C4-2B (cell line): ENCODE data around the gene SLC52A1.

Experiments used
- H3K27ac ChIP-seq: fragments of 450-650 bp; 2 replicates; pipeline ENCODE4 v1.5.1; 2017
- ZFX ChIP-seq: fragments of 450-650 bp; IDR thresholded peaks from 2 replicates; pipeline ENCODE4 v1.6.1; 2017
- TF ChIP-seq, protein P1 (sequence below): fragments of 450-650 bp; conservative IDR thresholded peaks from 2 replicates; pipeline ENCODE4 v1.5.1; 2017; ENCODE audit warnings: mild to moderate bottlenecking

Gene SLC52A1

DNA sequence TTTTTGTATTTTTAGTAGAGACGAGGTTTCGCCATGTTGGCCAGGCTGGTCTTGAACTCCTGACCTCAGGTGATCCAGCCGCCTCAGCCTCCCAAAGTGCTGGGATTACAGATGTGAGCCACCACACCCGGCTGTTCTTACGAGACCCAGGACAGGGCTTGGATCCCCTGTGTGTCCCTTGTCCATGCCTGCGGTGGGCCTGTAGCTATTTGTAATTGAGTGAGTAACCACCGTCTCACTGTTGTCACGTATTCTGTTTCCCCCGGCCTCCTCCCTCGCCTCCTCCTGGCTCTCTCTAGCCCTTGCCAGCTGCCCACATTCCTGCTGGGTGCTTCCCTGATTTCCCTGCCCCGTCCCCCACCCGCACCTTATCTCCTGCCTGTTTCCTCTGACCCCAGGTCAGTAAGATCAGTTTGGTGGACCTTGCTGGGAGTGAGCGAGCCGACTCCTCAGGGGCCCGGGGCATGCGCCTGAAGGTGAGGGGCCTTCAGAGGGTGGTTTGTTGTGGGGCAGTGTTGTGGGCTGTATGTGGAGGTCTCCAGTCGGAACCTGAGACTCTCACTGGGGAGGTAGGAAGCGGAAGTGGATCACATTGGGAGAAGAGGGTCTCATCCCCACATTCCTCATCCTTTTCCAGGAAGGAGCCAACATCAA, 31.9 kb downstream of the SLC52A1 start:
- H3K27ac ChIP-seq = no peak overlapping the region
- TF ChIP-seq ZFX = no peak
- TF ChIP-seq, protein P1, sequence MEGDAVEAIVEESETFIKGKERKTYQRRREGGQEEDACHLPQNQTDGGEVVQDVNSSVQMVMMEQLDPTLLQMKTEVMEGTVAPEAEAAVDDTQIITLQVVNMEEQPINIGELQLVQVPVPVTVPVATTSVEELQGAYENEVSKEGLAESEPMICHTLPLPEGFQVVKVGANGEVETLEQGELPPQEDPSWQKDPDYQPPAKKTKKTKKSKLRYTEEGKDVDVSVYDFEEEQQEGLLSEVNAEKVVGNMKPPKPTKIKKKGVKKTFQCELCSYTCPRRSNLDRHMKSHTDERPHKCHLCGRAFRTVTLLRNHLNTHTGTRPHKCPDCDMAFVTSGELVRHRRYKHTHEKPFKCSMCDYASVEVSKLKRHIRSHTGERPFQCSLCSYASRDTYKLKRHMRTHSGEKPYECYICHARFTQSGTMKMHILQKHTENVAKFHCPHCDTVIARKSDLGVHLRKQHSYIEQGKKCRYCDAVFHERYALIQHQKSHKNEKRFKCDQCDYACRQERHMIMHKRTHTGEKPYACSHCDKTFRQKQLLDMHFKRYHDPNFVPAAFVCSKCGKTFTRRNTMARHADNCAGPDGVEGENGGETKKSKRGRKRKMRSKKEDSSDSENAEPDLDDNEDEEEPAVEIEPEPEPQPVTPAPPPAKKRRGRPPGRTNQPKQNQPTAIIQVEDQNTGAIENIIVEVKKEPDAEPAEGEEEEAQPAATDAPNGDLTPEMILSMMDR = no peak

DNA sequence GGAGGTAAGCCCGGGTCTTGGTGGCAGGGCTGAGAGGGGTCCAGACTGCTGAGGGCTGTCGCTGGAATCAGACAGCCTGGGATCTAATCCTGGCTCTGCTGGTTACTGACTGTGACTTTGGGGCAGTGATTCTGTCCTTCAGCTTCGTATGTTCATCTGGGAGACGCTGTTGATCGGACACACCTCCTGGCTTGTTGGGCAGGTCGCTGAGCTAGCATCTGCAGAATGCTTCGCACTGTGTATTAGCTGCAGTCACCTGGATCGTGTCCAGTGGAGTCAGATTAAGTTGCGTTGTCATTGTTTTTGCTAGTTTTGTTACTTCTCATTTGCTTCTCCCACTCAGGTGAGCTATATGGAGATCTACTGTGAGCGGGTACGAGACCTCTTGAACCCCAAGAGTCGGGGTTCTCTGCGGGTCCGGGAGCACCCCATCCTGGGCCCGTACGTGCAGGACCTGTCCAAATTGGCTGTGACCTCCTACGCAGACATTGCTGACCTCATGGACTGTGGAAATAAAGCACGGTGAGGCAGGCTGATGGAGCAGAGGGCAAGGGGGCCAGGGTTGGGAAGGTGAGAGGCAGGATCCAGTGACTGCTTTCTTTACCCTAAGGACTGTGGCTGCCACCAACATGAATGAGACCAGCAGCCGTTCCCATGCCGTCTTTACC, 33.0 kb downstream of the SLC52A1 start:
- H3K27ac ChIP-seq = no peak overlapping the region
- no peak for TF ChIP-seq ZFX
- TF ChIP-seq, protein P1 = no peak

DNA sequence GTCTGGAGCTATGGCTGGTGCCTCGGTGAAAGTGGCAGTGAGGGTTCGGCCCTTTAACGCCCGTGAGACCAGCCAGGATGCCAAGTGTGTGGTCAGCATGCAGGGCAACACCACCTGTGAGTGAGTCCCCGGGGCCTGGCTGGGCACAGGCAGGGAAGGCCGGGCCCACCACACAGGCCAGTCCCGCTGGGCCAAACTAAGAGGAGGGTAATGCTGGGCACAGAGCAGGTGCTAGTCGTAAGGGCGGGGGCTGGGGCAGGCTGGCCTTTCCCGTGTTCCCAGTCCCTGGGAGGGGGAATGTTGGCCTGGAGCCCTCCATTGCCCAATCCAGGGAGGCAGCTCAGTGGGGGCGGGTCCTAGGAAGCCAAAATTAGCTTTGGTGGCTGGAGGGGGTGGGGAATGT, 35.0 kb downstream of the SLC52A1 start:
- TF ChIP-seq, protein P1 = no peak
- no peak for TF ChIP-seq ZFX
- H3K27ac ChIP-seq = no peak overlapping the region

DNA sequence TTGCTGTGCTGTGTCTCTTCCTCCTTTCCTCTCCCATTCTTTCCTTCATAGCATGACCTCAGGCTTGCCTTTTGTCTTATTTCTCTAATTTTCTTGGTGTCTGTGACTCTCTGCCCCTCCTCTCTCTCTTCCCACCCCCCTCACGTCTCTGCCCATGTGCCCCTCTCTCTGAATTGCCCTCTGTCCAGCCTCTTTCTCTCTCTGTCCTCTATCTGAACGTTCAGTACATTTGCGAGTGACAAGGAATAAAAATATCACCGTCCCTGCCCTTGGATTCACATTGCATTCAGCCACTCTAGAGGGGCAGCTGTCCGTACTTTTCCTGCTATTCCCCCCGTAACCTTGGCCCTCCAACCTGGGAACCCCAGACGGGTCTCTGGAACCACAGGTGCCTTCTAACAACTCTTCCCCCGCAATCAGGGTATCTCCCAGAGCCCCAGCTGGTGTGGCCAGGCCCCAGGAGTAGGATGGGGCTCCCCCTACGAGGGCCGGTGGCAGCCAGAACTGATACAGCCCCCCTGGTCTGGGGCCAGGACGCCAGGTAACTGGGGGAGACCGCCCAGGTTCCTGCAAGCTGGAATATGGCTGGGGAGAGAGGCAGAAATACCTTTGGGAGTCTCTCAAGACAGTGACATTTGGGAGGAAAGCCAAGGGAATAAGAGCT, 35.7 kb downstream of the SLC52A1 start:
- no peak for TF ChIP-seq ZFX
- H3K27ac ChIP-seq = peak overlapping the region; percentile 90

DNA sequence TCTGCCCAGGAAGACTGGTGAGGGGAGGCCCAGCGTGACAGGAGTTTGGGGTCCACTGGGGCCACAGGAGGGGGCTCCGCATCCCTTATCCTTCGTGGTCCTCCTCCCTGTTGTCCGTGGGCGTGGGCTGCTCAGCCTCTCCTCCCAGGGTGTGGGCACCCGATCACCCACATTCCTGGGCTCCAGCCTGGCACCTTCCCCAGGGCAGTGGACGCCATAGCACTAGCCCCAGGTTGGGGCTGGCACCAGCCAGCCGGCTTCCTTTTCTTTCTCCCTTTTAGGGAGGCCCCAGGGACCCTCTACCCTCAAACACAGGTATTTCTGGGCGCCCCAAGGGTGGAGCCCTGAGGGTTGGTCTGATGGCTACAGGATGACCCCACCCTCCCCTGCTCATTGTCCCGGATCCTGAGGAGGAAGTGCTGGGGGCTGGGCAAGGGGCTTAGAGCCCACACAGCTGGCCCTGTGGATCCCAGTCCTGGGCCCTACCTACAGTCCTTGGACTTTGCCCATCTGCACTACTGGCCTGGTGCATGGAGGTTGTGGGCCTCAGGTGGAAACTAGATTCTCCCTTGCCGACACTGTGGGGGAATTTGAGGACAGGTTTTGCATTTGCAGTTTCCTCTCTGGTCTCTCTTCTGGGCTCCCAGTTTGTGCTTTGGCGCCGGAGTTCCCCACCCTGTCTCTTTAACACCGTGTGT, 36.3 kb downstream of the SLC52A1 start:
- H3K27ac ChIP-seq = peak overlapping the region; percentile 90

DNA sequence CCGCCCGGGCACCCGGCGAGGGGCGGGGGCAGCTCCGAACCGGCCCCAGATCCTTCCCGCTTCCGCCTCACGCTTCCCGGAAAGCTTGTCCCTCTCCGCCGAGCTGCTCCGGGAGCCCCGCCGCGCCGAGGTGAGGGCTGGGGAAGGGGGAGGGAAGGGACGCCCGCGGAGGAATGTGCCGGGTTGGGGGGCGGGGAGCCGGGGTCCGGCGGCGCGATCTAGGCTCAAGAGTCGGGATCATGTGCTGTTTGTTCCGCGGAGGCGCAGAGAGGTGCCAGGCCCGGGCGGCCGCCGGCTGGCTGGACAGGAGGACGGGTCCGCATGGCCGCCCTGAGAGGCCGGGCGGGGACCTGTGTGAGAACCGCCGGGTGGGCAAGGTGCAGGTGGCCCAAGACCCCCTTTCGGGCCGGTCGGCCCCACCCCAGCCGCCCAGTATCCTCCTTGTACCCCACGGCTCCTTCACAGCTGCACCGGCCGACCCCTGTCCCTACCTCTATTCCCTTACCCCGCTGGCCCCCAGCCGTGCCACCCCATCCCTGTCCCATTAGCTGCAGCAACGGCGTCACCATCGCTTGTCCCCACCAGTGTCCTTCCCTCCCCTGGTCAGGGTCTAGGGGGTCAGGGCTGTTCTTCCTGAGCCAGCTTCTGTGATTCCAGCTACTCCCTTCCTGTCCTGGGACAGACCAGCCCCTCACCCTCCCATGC, 37.0 kb downstream of the SLC52A1 start:
- TF ChIP-seq ZFX = peak; percentile 43; the same call in 1 of the 2 replicates
- TF ChIP-seq, protein P1 = no peak
- peak overlapping the region; percentile 90 for H3K27ac ChIP-seq

More for the DNA sequence above, 36.3 kb downstream of the SLC52A1 start:
- TF ChIP-seq, protein P1 = no peak
- TF ChIP-seq ZFX = no peak

DNA sequence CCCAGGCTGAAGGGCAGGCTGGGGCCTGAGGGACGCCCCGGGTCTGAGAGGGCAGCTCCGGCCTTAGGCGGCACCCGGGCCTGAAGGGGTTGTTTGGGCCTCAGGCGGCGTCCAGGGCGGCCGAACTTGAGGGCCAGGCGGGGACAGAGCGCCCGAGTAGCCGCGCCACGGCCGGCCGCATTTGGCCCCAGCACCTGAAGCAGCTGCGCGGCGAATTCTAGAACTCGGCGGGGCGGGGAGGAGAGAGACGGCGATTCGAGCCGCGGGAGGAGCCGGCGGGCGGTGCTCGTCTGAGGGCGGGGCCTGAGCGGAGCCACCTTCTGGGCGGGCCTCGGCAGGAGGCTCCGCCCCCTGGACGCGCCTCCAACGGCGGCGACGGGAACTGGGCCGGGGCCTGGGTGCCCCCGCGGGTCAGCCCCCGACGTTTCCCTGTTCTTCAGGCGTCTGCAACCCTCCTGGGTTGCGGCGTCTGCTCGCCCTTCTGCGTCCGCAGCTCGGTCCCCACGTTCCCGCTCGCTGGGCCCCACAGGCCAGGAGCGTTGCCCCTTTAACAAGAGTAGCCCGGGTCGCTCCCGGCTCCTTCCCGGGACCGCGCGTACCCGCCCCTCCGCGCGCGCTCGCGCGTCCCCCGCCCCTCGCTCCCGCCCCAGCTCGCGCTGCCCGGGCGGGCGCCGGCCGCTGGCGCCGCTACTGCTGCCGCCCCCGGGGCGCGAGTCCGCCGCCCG, 37.8 kb downstream of the SLC52A1 start, which contains the start of the genes INCA1 and KIF1C:
Gene INCA1 (minus strand): TSS at position 221 of the 725 bp plus-strand sequence. CDS start 3,085 bp downstream, outside the sequence.
Gene KIF1C (plus strand): TSS at position 649 of the 725 bp plus-strand sequence. CDS start 2,297 bp downstream, outside the sequence.
- peak; percentile 54; the same call in 1 of the 2 replicates for TF ChIP-seq ZFX
- TF ChIP-seq, protein P1 = no peak
- H3K27ac ChIP-seq = peak within 1 kb of the TSS; percentile 90
